Spleen (tissue), 11 donors: ENCODE results near the gene GIMD1. TPM values are rescaled to one million over a fixed set of nuclear protein-coding genes. Genes with fewer than 3 reads are reported as not detected.
"Not testable (repeated sequence)": the region's sequence is repeated elsewhere in the genome, so short reads cannot be mapped to it uniquely, and the experiment has no call there.

Experiments used
- DNase-seq: peaks from one replicate; pipeline ENCODE4 v3.0.0-alpha.2; 2020
- H3K27ac ChIP-seq, 8 donors: fragments of 200-600 bp; sonication (generic) in 7 of 8; 1 replicate in 4 of 8; 2 replicates in 4 of 8; pipeline versions ENCODE4 v1.5.0 to v1.8.0; 2016 to 2021; ENCODE audit warnings: inconsistent platforms in 4 of 8, mild to moderate bottlenecking in 4 of 8, moderate library complexity in 1 of 8
- H3K27me3 ChIP-seq, 7 donors: fragments of 200-600 bp; sonication (generic) in 6 of 7; replicated peaks in 1 of 7; 1 replicate in 4 of 7; 2 replicates in 3 of 7; pipeline versions ENCODE4 v1.5.0 to v1.8.0; 2016 to 2021; ENCODE audit warnings: inconsistent platforms in 3 of 7, mild to moderate bottlenecking in 1 of 7
- H3K36me3 ChIP-seq, 6 donors: fragments of 200-600 bp; sonication (generic) in 5 of 6; 1 replicate in 4 of 6; 2 replicates in 2 of 6; pipeline versions ENCODE4 v1.5.0 to v1.8.0; 2016 to 2021; ENCODE audit warnings: inconsistent platforms in 2 of 6
- H3K4me1 ChIP-seq, 6 donors: fragments of 200-600 bp; sonication (generic) in 5 of 6; 1 replicate in 3 of 6; 2 replicates in 3 of 6; pipeline versions ENCODE4 v1.5.0 to v1.8.0; 2016 to 2021; ENCODE audit warnings: inconsistent platforms in 3 of 6
- H3K4me3 ChIP-seq, 8 donors: fragments of 200-600 bp; sonication (generic) in 7 of 8; 1 replicate in 4 of 8; 2 replicates in 4 of 8; pipeline versions ENCODE4 v1.5.0 to v1.8.0; 2016 to 2021; ENCODE audit warnings: inconsistent platforms in 4 of 8, mild to moderate bottlenecking in 4 of 8, moderate library complexity in 2 of 8
- H3K9me3 ChIP-seq, 8 donors: fragments of 200-600 bp; sonication (generic) in 7 of 8; 1 replicate in 4 of 8; 2 replicates in 4 of 8; pipeline versions ENCODE4 v1.5.0 to v1.8.0; 2016 to 2021; ENCODE audit warnings: inconsistent platforms in 4 of 8
- POLR2A ChIP-seq, 3 donors: fragments of 450-650 bp; IDR thresholded peaks; one replicate each; pipeline ENCODE4 v1.5.1; 2017; ENCODE audit warnings: antibody characterized with exemption in 3 of 3, mild to moderate bottlenecking in 1 of 3
- POLR2AphosphoS5 ChIP-seq, 3 donors: sonication (generic); formaldehyde crosslinking; IDR thresholded peaks; one replicate each; pipeline ENCODE4 v1.5.1; 2017; ENCODE audit warnings: antibody characterized with exemption in 3 of 3
- WGBS, 5 donors: extraction: QIAGEN DNeasy Blood & Tissue Kit in 3 of 5; methylation state at CpG; one replicate each; pipeline versions ENCODE4 v1.1.5 to v1.1.7; 2013 to 2018; 5-methylcytosine and 5-hydroxymethylcytosine counted together
- intact Hi-C: fragments of 100-400 bp; cut with DNase I; formaldehyde crosslinking; loops from one replicate; pipeline ENCODE4 v1.15.0; 2023; ENCODE audit warnings: low total_unique reads
- polyA plus RNA-seq, 3 donors: library from polyadenylated mRNA; stranded (reverse); fragments of 200-250 nt; gene quantifications; one replicate each; pipeline ENCODE4 v1.2.1, GENCODE V29; 2013
- total RNA-seq, 7 donors: library from RNA; depleted of rRNA in 3 of 7; stranded (reverse); fragments of >200 nt in 3 of 7; fragmentation: NEBNext Ultra II Directional in 4 of 7; extraction: Animal tissue kit (Norgen Biotek cat#: 25700) in 4 of 7; gene quantifications; one replicate each; pipeline versions ENCODE4 v1.1.0 to v1.2.1, GENCODE V29; 2016 to 2021
- TF ChIP-seq, protein P1 (sequence below), 11 experiments: fragments of 200-600 bp in 7 of 11; fragments of 450-650 bp in 4 of 11; sonication (generic) in 4 of 11; IDR thresholded peaks in 8 of 11; conservative IDR thresholded peaks in 3 of 11; 1 replicate in 7 of 11; 2 replicates in 4 of 11; pipeline versions ENCODE4 v1.4.0 to v1.8.0; 2016 to 2021; ENCODE audit warnings: antibody characterized with exemption in 11 of 11, inconsistent platforms in 4 of 11, mild to moderate bottlenecking in 1 of 11
- donor health status: healthy with polysubstance abuse.
- donor health status: DM: no; HTN: no; CAD: no; lungs with moderate emphysema.
- donor health status: DM: no; HTN: no; CAD: no.
- donor health status: Bipolar disorder and iron deficiency.
- donor health status: healthy.
- donor health status: DM: no; HTN: no; CAD: no.
- donor health status: DM: yes; HTN: yes; CAD: no.

Gene GIMD1
- total and polyA plus RNA-seq, 10 donors: not detected

GRCh38 chr4:106323119-106323518 is 45.5 kb downstream of the GIMD1 start:
- H3K36me3 ChIP-seq: peaks cover 0 to 63% (median 33%) of the 10 kb centered on the region in 6 donors
- no peak for DNase-seq
- no peak for TF ChIP-seq POLR2AphosphoS5 (IDR thresholded peaks at IDR 0.05)
- TF ChIP-seq, protein P1, sequence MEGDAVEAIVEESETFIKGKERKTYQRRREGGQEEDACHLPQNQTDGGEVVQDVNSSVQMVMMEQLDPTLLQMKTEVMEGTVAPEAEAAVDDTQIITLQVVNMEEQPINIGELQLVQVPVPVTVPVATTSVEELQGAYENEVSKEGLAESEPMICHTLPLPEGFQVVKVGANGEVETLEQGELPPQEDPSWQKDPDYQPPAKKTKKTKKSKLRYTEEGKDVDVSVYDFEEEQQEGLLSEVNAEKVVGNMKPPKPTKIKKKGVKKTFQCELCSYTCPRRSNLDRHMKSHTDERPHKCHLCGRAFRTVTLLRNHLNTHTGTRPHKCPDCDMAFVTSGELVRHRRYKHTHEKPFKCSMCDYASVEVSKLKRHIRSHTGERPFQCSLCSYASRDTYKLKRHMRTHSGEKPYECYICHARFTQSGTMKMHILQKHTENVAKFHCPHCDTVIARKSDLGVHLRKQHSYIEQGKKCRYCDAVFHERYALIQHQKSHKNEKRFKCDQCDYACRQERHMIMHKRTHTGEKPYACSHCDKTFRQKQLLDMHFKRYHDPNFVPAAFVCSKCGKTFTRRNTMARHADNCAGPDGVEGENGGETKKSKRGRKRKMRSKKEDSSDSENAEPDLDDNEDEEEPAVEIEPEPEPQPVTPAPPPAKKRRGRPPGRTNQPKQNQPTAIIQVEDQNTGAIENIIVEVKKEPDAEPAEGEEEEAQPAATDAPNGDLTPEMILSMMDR (IDR thresholded peaks at IDR 0.05 in 8 of 11, conservative IDR thresholded peaks at IDR 0.05 in 3 of 11): no peak
- no peak for TF ChIP-seq POLR2A (IDR thresholded peaks at IDR 0.05)
- H3K9me3 ChIP-seq: peaks cover 0 to 4% (median 0%) of the 10 kb centered on the region in 8 donors
- peaks cover 7 to 48% (median 15%) of the 10 kb centered on the region in 6 donors for H3K4me1 ChIP-seq
- intact Hi-C loops: no loop called here
- H3K27ac ChIP-seq: no peak overlapping the region
- H3K27me3 ChIP-seq: no peaks in the 10 kb centered on the region
- H3K4me3 ChIP-seq: no peak overlapping the region

GRCh38 chr4:106321814-106322213 is 46.8 kb downstream of the GIMD1 start:
- H3K27me3 ChIP-seq, intact Hi-C loops: not testable (repeated sequence)
- WGBS, 5 donors: 82 to 90% (median 88%) methylated on average over 6 of the region's 6 CpGs

GRCh38 chr4:106321168-106321567 is 47.4 kb downstream of the GIMD1 start:
- H3K9me3 ChIP-seq, H3K27me3 ChIP-seq, H3K4me3 ChIP-seq, intact Hi-C loops, H3K27ac ChIP-seq: not testable (repeated sequence)
- 94 to 99% (median 96%) methylated on average over 23 to 34 of the region's 34 CpGs for WGBS, 5 donors
- H3K36me3 ChIP-seq: peaks cover 0 to 43% (median 17%) of the 10 kb centered on the region in 6 donors
- peak; percentile 72 for DNase-seq
- H3K4me1 ChIP-seq: peaks cover 18 to 63% (median 29%) of the 10 kb centered on the region in 6 donors

More at GRCh38 chr4:106321814-106322213, 46.8 kb downstream of the GIMD1 start:
- not testable (repeated sequence) for H3K27ac ChIP-seq, H3K9me3 ChIP-seq, H3K4me3 ChIP-seq, DNase-seq
- Histone ChIP-seq H3K4me1 (peaks cover 18 to 61% (median 28%) of the 10 kb centered on the region in 6 donors), H3K36me3 (peaks cover 0 to 50% (median 21%) of the 10 kb centered on the region in 6 donors)

- 94 to 100% (median 98%) methylated on average over 1 of the region's 1 CpG for WGBS, 5 donors
- no peaks in the 10 kb centered on the region for H3K27me3 ChIP-seq
- H3K36me3 ChIP-seq: peaks cover 0 to 34% (median 13%) of the 10 kb centered on the region in 6 donors
- no peak for DNase-seq
- TF ChIP-seq, protein P1 (IDR thresholded peaks at IDR 0.05 in 8 of 11, conservative IDR thresholded peaks at IDR 0.05 in 3 of 11): no peak
- no peak for TF ChIP-seq POLR2A (IDR thresholded peaks at IDR 0.05)
- no peak for TF ChIP-seq POLR2AphosphoS5 (IDR thresholded peaks at IDR 0.05)
- H3K4me1 ChIP-seq: peaks cover 19 to 67% (median 32%) of the 10 kb centered on the region in 6 donors
- intact Hi-C loops: no loop called here
- H3K4me3 ChIP-seq: no peak overlapping the region
- no peak overlapping the region for H3K27ac ChIP-seq
- H3K9me3 ChIP-seq: peaks cover 0 to 4% (median 0%) of the 10 kb centered on the region in 8 donors
These were observed 48.3 kb downstream of the GIMD1 start for GRCh38 chr4:106320235-106320634.

GRCh38 chr4:106318511-106318910 is 50.1 kb downstream of the GIMD1 start:
- Histone ChIP-seq H3K4me1 (peaks cover 28 to 71% (median 47%) of the 10 kb centered on the region in 6 donors), H3K36me3 (peaks cover 0 to 24% (median 11%) of the 10 kb centered on the region in 6 donors), H3K9me3 (peaks cover 0 to 4% (median 0%) of the 10 kb centered on the region in 8 donors), H3K4me3 (no peak overlapping the region), H3K27me3 (no peaks in the 10 kb centered on the region), H3K27ac (no peak overlapping the region)
- intact Hi-C loops: no loop called here
- no peak for DNase-seq
- TF ChIP-seq POLR2A (IDR thresholded peaks at IDR 0.05): no peak
- TF ChIP-seq, protein P1 (IDR thresholded peaks at IDR 0.05 in 8 of 11, conservative IDR thresholded peaks at IDR 0.05 in 3 of 11): no peak
- TF ChIP-seq POLR2AphosphoS5 (IDR thresholded peaks at IDR 0.05): no peak
